GM18951 (cell line): ENCODE results near the gene NLRC5.

Source experiments
- POLR2A ChIP-seq: IDR thresholded peaks from 4 replicates; pipeline ENCODE4 v1.6.1; 2011; ENCODE audit warnings: mild to moderate bottlenecking; ENCODE audit not compliant: insufficient read length, insufficient read depth; ENCODE audit errors: extremely low read depth
- in situ Hi-C: fragments of 300-500 bp; cut with MboI; formaldehyde crosslinking; loops from one replicate; pipeline ENCODE4 v1.12.0; 2022; ENCODE audit warnings: low sequenced_read_pairs, mixed read lengths, inconsistent platforms; ENCODE audit not compliant: unreplicated experiment

Gene NLRC5

DNA sequence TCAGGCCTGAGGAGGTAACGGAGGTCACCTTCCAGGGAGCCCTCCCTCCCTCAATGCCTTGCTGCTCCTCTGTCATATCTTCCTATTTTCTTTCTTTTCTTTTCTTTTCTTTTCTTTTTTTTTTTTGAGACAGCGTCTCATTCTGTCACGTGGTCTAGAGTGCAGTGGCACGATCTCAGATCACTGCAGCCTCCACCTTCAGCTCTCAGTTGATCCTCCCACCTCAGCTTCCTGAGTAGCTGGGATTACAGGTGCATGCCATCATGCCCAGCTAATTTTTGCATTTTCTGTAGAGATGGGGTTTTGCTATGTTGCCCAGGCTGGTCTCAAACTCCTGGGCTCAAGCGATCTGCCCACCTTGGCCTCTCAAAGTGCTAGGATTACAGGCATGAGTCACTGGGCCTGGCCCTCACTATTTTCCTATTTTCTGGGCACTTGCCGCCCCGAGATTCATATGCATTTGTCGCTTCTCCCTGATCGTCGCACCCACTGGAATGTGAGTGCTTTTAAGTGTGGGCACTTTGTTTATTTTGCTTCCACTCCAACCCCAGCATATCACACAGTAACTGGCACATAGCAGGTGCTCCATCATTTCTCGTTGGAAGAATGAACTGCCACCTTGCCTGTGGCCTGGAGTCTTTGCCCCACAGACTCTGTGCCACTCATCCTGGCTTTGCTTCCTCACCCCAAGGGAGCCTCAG, 134.8 kb downstream of the NLRC5 start:
- TF ChIP-seq POLR2A = no peak
- in situ Hi-C loops = no loop called here

DNA sequence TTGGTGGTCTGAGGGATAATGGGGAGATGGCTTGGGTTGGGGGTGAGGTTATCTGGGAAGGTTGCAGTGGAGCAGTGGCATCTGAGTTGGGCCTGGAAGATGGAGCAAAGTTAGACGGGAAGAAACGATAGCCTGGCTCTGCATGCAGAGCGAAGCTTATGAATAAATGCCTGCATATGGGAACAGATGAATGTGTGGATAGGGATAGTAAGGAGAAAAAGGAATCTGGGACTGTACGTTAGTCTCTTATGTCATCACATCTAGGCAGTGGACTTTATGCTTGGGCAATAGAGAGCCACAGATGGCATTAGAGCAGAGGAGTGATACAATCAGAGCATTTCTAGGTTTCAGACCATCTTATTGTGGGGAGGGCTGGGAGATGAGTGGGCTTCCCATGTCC, 136.0 kb downstream of the NLRC5 start:
- no peak for TF ChIP-seq POLR2A
- in situ Hi-C loops = no loop called here

DNA sequence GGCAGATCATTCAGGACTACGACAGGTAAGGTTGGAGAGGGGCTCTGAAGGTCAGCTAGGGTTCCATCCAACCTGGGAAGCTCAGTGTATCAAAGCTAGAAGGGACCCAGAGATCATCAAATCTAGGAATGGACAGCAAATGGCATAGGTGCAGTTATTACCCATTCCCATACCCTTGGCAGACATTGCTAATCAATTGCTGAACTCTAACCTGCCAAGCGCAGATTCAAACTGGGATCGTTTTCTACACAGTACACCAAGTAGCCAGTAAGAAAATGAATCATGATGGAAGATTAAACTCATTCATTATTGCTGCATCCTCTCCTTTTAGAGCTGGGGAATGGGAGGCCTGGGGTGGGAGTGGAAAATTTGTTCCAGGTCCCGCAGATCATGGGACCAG, 136.6 kb downstream of the NLRC5 start:
- TF ChIP-seq POLR2A = no peak
- in situ Hi-C loops = no loop called here

DNA sequence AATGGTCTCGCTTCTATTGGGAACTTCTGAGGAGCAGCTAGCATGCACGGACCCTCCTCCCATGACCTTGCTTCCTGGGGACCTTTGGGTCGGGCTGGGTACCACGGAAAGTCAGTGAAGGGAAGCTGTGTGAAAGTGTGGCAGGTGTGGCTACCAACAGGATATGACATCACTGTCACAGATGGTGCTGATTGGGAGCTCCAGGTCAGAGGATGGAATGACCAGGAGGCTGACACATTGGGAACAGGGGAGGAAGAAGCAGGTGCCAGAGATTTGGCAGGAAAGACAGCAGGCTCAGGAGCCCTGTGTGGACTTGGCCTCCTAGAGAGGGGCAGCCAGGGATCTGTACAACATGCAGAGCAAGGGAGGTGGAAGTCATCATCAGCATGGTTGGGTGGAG, 137.1 kb downstream of the NLRC5 start:
- in situ Hi-C loops = no loop called here

DNA sequence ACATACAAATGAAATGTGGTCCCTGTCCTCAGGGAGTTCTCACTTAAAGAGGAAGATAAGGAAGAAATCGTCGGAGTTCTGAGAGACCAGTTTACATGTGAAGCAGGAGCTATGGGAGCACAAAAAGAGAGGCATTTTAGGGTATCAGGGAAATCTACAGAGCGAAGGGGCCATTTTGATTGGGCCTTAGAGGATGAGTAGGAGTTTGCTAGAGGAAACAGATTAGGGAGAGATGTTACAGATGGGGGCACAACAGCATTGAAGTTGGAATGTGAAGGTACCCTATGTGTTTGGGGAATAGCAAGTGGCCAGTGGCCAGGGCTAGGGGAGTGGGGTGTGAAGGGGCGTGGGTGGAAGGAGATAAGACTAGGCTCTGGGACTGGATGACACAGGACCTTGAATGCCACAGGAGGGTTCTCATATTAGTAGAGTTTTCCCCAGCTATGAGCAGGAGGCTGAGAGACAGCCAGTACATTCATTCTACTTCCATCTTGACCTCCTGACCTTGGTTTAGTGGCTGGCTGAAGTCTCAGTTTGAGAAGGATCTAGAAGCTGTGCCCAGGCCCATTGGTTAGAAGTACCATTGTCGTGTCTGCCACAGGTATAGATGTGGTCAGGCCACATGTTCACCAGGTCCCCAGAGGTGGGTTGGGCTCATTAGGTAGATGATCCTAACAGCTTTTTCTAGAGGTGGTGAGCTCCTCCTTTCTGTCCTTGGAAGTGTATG, 137.8 kb downstream of the NLRC5 start:
- in situ Hi-C loops = no loop called here

More for the DNA sequence above, 137.1 kb downstream of the NLRC5 start:
- TF ChIP-seq POLR2A = no peak

DNA sequence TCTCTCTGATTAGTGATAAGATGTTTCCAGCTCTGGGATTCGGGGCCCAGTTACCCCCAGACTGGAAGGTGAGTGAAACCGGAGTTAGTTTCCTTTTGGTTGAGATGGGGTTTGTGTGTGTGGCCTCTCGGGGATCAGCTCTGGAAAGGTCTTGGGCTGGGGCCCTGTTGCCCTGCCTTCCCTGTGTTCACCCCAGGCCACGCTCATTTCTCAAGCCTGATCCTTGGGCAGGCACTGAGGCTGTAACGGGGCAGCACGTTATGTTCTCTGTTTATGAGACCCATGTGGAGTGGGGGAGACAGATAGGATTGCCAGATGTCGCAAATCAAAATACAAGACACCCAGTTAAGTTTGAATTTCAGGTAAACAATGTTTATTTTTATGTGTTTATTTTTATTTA, 138.5 kb downstream of the NLRC5 start:
- no peak for TF ChIP-seq POLR2A
- in situ Hi-C loops = no loop called here

More for the DNA sequence above, 137.8 kb downstream of the NLRC5 start:
- no peak for TF ChIP-seq POLR2A

DNA sequence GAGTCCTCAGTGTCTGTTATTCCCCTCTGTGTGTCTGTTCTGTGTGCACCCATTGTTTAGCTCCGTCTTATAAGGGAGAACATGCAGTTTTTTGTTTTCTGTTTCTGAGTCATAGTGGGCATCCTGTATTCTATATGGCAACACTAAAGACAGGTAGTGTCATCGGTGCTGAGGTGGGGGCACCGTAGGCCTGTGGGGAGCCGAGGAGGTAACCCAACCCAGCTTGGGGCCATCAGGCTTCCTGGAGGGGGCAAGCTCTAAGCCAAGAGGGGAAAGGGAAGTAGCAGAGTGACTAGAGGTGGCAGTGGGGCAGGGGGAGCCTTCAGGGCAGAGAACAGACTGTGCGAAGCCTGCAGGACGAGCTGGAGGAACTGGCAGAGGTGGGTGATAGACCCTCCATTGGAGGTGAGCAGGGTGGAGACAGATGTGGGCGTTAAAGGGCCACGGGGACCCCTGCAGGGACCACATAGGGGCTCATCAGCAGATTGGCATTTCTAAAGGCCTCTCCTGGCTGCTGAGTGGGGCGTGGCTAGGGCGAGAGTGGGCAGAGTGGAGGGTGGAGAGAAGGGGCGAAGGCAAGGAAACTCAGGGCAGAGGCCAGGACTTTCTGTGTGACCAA, 139.5 kb downstream of the NLRC5 start:
- TF ChIP-seq POLR2A = no peak
- in situ Hi-C loops = no loop called here

DNA sequence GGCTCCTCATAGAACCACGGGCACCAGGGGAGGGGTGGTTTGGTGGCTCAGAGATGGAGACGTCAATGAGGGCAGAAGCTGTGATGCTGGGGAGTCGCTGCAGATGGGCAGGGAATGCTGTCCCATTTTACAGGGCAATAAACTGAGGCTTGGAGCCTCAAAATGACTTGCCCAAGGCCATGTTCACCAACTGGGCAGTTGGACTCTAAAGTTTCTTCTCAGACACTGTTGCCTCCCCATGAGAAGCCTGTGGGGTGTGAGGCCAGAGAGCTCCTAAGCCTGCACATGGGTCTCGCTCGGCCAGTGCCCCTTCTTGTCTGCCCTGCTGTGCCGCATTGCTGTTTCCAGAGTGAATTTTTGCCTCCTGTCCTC, 141.6 kb downstream of the NLRC5 start:
- in situ Hi-C loops = no loop called here
- no peak for TF ChIP-seq POLR2A

DNA sequence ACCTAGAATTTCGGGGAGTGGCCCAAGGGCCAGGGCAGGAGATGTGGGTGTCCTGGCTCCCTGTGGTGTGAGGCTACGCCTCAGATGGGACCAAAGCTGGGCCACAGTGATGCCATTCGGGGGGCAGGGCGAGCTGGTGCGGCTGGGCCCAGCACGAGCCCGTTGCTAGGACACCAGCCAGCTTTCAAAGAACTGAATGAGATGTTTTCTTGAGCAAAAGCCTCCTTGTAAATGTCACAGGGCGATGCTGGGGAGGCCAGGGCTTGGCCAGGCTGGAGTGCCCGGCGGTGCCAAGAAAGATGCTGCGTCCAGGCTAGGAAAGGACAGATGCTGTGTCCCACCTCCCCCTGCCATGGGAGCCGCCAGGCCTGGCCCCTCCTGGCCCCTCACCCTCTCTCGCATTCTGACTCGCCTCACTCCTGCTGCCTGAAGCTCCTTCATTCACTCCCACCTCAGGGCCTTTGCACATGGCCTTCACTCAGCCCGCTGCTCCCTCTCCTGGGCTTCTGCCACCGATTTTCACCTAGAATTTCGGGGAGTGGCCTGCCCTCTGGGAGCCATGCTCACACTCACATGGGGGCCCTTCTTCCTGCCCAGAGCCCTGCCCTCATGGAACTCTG, 142.1 kb downstream of the NLRC5 start:
- in situ Hi-C loops = no loop called here
- TF ChIP-seq POLR2A = no peak

DNA sequence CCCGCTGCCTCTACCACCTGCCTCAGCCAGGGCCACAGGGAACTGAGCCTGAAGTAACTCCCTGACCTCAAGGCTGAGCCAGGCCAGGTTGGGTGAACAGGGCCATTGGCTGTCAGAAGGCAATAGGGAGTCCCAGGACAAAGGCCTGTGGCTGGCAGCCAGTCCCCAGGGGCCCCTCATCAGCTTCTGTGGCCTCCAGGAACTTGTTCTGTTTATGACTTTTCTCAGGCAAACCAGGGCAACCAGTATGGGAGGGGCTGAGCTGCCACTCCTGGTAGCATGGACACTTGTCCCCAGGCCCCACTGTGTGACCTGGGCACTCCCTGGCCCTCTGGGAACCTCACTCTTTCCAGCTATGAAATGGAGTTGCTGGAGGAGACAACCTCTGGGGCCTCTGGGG, 143.1 kb downstream of the NLRC5 start:
- TF ChIP-seq POLR2A = no peak
- in situ Hi-C loops = no loop called here

DNA sequence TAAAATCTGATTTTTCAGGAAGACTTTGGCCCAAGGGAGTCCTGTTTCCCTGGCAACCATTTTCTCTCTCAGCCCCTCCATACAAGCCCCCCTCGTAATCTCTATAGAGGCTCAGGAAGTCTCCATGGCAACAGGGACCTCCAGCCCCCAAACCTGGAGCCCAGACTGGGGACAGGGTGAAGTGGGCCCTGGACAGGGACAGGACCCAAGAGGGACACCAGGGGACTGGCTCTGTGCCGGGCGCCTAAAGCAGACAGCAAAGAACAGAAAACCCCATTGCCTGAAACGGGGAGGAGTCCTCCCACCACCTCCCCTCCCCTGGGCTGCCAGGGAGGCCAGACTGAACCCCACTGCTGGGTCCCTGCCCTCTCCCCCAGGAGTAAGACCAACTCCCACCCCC, 143.7 kb downstream of the NLRC5 start:
- no peak for TF ChIP-seq POLR2A

More for the DNA sequence above, 143.7 kb downstream of the NLRC5 start:
- in situ Hi-C loops = no loop called here
